GM19239 (cell line): ENCODE measurements around the gene NEU2.
A peak's percentile ranks its signal among the peaks of the same experiment; 100 is the strongest.

Experiments used
- DNase-seq: peaks from one replicate; pipeline ENCODE4 v3.0.0; 2011; ENCODE audit warnings: low spot score; ENCODE audit not compliant: insufficient read length
- FAIRE-seq: peaks from 2 replicates; lab custom pipeline; 2011; peaks lifted over from hg19 to GRCh38; lab: Jason Lieb, UNC

Gene NEU2

GRCh38 chr2:233065954-233066470, 33.5 kb downstream of the NEU2 start:
- FAIRE-seq (no peak), DNase-seq (no peak)

DNA sequence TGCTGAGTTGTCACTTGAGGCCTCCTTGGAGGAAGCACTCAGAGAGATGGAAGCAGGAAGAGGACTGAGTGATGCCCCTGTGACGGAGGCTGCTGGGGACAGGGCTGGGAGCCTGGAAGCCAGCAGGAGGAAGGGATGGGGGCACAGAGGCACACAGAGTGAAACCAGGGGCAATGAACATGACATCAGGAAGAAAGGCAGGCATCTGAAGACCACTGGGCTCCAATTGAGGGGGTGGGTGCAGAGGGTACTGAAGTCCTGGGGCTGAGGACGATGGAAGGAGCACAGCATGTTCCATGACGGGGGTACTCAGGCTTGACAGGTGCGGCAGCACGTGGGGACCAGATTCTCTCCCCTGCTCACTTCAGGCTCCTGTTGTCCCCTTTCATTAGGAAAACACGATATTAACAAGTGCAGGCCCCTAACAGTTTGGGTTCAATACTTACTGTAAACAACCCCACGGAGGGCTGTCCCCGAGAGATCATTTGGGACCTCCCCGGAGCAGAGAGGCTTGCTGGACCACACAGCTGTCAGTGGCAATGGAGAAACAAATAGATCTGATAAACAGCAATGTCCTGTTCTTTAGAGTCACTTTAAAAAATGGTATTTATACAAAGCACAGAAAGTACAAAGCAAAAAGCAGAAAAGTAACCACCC, 36.4 kb downstream of the NEU2 start:
- FAIRE-seq (peak; percentile 53), DNase-seq (no peak)

- FAIRE-seq, result peak; percentile 70
- DNase-seq, result no peak
Measured at GRCh38 chr2:233072838-233073237, 40.4 kb downstream of the NEU2 start.

DNA sequence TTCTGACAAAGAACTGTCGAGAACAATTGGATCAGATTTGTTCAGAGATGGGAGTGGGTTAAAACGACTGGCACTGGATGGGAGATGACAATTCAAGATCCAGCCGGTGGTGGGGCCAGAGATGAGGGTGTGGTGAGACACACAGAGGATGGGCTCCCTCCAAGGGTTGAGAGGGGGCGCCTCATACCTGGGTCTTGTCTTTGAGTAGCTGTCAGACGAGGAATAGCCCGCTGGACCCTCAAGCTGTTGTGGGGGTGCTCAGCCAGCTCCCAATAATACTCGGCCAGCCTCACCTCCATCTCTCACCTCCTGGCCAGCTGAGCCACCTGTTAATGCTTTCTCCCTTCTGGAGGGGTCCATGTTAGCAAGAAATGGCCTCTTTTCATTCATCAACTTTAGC, 41.6 kb downstream of the NEU2 start:
- no peak for DNase-seq
- FAIRE-seq, result no peak

DNA sequence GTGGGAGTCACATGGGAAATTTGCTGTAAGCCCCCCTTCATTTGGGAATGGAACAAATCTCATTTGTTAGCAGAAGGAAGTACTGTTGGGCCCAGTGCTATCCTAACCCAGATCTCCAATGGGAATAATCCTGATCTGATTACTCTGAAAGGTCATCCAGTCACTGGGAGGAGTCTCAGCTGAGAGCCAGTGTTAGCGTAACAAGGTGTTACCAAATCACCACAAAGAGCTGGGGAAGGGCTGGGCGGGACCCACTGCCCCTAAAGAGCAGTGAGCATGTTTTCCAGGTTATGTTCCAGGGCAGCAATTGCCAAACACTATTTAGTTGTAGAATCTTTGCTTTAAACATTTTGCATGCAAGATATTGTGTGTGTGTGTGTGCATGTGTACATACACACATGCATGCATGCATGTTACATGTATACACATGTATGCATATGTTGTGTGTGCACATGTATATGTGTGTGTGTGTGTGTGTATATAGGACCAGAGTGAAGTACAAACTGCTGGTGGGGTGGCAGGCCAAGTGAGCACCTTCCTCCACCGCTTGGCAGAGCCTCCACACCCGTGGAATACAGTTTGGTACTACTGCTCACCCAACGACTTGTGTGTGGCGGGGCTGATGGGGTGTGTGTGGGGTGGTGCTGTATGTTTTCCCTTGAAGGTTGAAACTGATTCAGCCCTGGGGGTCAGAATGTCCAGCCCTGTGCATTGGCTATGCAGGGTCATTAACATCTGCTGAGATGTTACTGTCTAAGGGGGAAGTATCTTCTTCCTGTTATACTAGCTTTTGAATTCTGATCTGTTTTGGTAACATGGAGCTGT, 42.9 kb downstream of the NEU2 start:
- no peak for DNase-seq
- no peak for FAIRE-seq

- FAIRE-seq (peak; percentile 99), DNase-seq (no peak)
Measured at GRCh38 chr2:233075966-233076339, 43.5 kb downstream of the NEU2 start.

DNA sequence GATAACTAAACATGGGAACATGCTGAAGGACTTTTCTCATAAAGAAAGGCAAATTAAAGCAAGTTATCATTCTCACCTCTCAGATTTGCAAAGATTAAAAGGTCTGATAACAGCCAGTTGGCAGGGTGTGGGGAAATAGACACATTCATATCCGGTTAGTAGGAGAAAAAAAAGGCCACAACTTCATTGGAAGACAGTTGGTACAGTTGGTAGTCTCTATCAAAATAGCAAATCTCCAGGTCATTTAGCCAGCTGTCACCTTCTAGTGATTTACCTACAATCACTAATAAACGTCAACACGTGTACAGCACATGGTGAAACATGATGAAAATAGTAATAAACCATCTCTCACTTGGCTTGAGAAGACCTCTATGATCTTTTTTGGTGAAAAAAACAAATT, 44.3 kb downstream of the NEU2 start:
- peak; percentile 86 for FAIRE-seq
- DNase-seq, result no peak

- FAIRE-seq, result peak; percentile 100
- no peak for DNase-seq
Measured at GRCh38 chr2:233079473-233079877, 47.0 kb downstream of the NEU2 start.

GRCh38 chr2:233079953-233080835, 47.7 kb downstream of the NEU2 start:
- DNase-seq (no peak), FAIRE-seq (peak; percentile 88)

GRCh38 chr2:233080836-233081229, 48.4 kb downstream of the NEU2 start:
- no peak for DNase-seq
- FAIRE-seq, result no peak

DNA sequence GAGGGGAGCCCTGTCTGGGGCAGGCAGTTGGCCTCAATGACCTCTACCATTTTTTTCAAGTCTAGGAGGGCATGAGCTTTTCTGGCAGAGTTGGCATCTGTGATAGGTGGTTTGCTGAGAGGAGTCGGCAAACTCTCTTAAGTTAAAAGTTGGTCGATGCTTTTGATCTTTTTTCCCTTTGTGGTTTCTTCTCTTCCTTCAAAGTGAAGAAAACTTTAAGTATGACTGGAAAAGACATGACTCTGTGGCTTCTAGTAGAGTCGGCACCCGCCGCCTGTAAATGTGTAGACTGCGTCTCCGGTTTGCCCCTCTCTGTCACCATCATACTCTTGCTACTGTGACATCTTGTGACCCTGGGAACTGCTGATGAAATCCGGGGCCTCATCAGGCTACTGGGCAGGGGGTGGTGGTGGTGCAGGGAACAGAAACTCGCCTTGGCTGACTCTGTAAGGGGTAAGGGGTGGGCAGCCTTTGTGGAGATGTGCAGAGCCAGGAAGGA, 48.8 kb downstream of the NEU2 start:
- FAIRE-seq (peak; percentile 95), DNase-seq (no peak)

DNA sequence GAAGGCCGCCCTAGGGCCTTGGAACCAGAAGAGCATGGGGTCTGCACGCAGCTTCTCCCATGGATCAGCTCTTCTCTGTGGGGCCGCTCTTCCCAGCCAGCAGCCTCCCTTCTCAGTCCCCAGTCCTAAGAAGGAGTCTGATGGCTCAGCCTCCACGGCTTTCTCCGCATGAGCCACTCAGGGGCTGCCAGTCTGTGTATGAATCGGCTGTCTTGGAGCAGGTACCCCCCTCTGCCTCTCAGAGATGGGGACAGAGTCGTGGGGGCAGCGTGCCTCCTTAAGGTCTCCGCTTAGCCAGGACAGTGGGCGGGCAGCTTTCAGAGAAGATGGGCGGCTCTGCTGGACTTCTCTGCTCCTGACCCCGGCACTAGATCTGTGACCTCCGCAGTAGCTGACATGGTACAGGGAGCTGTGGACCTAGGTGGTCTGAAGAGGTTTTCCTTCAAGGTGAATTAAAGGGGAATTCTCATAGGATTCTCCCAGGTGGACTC, 49.3 kb downstream of the NEU2 start:
- no peak for DNase-seq
- FAIRE-seq, result no peak

DNA sequence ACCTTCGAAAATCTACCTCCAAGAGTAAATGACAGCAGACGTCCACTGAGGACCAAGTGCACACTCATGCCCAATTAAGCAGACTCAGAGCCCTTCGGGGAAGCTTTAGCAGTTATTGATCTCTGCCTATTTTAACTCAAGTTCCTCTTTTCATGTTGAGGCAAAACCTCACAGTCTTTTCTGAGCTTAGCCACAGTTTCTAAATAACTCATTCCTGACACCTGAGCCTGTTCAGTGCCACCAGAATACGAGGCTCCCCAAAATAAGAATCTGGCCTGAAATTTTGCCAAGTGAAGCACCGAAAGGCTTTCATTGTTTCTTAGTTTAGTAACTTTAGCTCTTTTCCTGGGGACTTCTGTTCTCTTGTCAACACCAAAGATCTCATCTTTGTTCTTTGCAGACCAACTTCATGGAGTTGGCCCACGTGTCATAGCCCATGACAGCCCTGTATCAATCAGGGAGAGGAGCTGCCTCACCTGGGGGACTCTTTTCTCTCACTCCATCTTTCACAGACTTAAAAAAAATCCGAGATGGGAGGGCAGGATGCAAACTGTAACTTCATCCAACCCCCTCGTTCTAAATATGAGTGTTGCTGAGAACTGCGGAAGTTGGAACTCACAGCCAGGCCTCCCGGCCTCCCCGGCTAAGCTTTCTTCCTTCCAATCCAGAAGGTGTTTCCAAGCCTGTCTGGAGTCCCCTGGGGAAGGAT, 49.9 kb downstream of the NEU2 start:
- peak; percentile 99 for FAIRE-seq
- DNase-seq, result no peak

- FAIRE-seq, result no peak
- DNase-seq, result no peak
Measured at GRCh38 chr2:233082931-233083755, 50.7 kb downstream of the NEU2 start.

GRCh38 chr2:233083782-233084181, 51.3 kb downstream of the NEU2 start:
- no peak for DNase-seq
- FAIRE-seq, result no peak

DNA sequence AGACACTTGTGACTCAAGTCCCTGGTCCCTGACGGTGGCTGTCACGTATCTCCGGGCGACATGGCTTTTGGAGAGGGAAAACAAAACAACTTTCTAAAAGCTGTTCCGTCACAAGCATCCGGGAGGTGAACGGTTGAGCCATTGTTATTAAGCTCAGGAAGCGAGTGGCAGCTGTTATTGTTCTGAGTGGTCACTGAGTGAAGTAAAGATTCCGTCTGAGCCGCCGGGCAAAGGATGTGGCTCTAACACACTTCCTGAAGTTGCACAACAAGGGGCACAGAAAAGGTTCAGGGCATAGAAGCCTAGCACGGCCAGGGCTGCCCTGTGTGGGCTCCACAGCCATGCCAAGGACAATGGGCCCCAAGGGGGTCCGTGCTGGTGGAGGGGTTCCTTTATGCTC, 52.0 kb downstream of the NEU2 start:
- no peak for DNase-seq
- no peak for FAIRE-seq
